H1 (cell line): Measurements from ENCODE around the gene PRKN.

ENCODE experiments used
- BRCA1 ChIP-seq: IDR thresholded peaks from 2 replicates; pipeline ENCODE4 v1.6.1; 2012; ENCODE audit warnings: low read depth, low read length, improper control_type of control experiment
- EP300 ChIP-seq, 2 experiments: IDR thresholded peaks; 1 replicate in 1 of 2; 2 replicates in 1 of 2; pipeline ENCODE4 v1.6.1; 2011 to 2012; ENCODE audit warnings: low read depth in 2 of 2, low read length in 2 of 2, mild to moderate bottlenecking in 2 of 2, borderline replicate concordance in 1 of 2, inconsistent platforms in 1 of 2, moderate library complexity in 1 of 2
- RFX5 ChIP-seq: IDR thresholded peaks from 2 replicates; pipeline ENCODE4 v1.6.1; 2011; ENCODE audit warnings: low read depth, low read length, improper control_type of control experiment, borderline replicate concordance
- TAF1 ChIP-seq: IDR thresholded peaks from 2 replicates; pipeline ENCODE4 v1.6.1; 2011; ENCODE audit warnings: mild to moderate bottlenecking, low read depth, low read length

DNA sequence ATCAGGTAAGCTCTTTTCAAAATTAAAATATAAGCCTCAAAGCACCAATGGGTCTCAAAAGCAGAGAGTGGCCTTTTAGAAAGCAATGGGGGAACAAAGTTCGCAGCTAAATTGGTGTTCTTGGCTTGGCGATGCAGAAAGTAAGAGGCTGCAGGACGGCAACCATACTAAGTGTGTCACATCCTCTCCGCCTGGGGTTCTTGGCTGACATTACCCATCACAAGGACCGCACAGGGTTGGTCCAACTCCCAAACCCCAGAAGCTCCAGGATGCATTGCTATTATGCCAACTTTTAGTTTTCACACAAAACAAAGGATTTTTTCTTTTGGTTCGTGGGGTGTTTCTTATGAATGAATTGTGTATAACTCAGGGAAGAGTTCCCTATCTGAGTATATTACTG, 124.8 kb downstream of the PRKN start:
- no peak for TF ChIP-seq BRCA1
- TF ChIP-seq RFX5: no peak
- no peak for TF ChIP-seq EP300 (IDR thresholded peaks at IDR 0.05; ENCODE audit: borderline replicate concordance in 1 of 2, low read depth in 2 of 2, low read length in 2 of 2)
- no peak for TF ChIP-seq TAF1
